ENCODE results near the gene BCL11B. TPM values are rescaled to one million over a fixed set of nuclear protein-coding genes. Genes with fewer than 3 reads are reported as not detected.

The BCL11B gene
- polyA plus RNA-seq, 3 donors, result 0.01 TPM; not detected in 2

DNA sequence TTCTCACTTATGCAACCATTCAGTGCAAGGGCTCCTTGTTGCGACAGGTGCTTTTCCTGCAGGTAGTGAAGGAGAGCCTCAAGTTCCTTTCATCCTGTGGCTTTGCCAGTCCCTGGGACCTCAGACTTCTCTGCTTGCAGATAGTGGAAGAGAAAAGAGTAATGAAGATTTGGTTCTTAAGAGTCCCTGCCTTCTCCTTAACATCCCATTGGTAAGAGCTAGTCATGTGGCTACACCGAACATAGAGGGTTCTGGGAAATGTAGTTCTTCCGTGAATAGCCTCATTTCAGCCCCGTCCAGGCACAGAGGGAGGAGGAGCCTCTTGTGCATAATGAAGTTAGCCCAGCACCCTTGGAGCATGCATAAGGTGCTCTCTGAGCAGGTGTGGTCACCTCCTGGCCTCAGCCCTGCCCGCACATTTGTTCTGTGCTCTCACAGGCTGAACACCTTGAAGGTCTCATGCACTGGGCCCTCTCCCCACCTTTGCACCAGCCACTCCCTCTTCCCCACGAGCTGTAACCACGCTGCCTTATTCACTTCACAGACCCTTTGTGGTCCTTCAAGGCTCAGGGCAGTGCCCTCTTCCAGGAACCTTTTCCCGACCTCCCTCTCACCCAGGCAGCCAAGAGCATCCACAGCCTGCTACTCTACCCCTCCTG is 134.0 kb downstream of the BCL11B start:
- no peak overlapping the region for H3K4me3 Mint-ChIP-seq
- H3K9ac ChIP-seq (ENCODE audit: insufficient read depth, low read length, poor library complexity, severe bottlenecking), result no peak overlapping the region

DNA sequence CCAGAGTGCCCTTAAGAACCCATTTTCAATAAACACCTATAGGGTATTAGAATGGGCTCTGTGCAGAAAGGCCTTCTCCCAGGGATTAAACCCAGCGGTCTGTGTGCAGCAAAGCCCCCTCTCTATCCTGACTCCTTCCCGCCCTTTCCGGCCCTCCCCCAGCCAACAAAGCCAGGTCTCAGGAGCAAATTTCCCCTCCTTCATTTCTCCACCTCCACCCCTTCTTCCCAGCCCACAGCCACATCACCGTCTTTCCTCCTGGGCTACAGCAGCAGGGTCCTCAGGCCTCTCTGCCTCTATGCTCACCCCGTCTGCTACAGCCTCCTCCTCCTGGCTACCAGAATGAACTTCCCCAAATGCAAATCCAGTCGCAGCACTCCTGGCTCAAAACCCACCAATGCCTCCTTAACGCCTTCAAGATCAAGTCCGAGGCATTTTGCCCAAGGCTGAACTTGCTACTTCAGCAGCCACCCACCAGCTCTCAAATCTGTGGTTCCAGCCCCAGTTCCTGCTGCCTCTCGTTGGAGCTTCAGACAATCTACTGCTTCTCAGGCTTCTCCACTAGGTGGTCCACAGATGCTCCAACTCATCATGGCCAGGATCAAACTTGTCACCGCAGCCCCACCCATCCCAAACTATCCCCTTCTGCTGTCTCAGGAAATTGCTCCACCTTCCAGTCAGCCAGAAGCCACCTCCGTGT is 134.8 kb downstream of the BCL11B start:
- no peaks in the 10 kb centered on the region for H3K79me2 ChIP-seq (ENCODE audit: insufficient read depth, low read length)
- Mint-ChIP-seq H3K9me3 (peaks cover 0 to 8% (median 0%) of the 10 kb centered on the region in 7 donors), H3K4me1 (peaks cover 7% of the 10 kb centered on the region), H3K27me3 (ENCODE audit: low read depth in 3 of 3) (peaks cover 2 to 15% (median 8%) of the 10 kb centered on the region in 3 donors), H3K4me3 (no peak overlapping the region), H3K27ac (peak overlapping the region in 1 of 7 donors; percentile 64), H3K36me3 (no peaks in the 10 kb centered on the region)
- DNase-seq, result no peak
- H3K36me3 ChIP-seq (replicated peaks in 1 of 2; ENCODE audit: control insufficient read depth in 1 of 2, insufficient read depth in 2 of 2, low read length in 2 of 2), result no peaks in the 10 kb centered on the region
- H3K9ac ChIP-seq (ENCODE audit: insufficient read depth, low read length, poor library complexity, severe bottlenecking), result no peak overlapping the region
- intact Hi-C loops (cut with micrococcal nuclease), result no loop called here
- no peaks in the 10 kb centered on the region for H3K9me3 ChIP-seq (replicated peaks in 1 of 2; ENCODE audit: control insufficient read depth in 1 of 2, insufficient read depth in 1 of 2, low read length in 2 of 2)
- no peaks in the 10 kb centered on the region for H3K27me3 ChIP-seq (ENCODE audit: control insufficient read depth in 2 of 2, insufficient read depth in 2 of 2, low read length in 2 of 2)
- no peaks in the 10 kb centered on the region for H3K4me1 ChIP-seq (ENCODE audit: control insufficient read depth in 1 of 2, insufficient read depth in 2 of 2, low read length in 2 of 2)
- no peak overlapping the region for H3K4me3 ChIP-seq (replicated peaks in 1 of 3; ENCODE audit: low read depth in 2 of 3, low read length in 3 of 3)
- WGBS (ENCODE audit: insufficient coverage), result 70% methylated on average over 10 of the region's 11 CpGs
- H3K4me2 ChIP-seq (replicated peaks; ENCODE audit: extremely low read depth, low read length, poor library complexity, severe bottlenecking), result no peak overlapping the region
- H3K27ac ChIP-seq (ENCODE audit: low read depth in 1 of 2, low read length in 2 of 2), result no peak overlapping the region
- TF ChIP-seq, protein P1, sequence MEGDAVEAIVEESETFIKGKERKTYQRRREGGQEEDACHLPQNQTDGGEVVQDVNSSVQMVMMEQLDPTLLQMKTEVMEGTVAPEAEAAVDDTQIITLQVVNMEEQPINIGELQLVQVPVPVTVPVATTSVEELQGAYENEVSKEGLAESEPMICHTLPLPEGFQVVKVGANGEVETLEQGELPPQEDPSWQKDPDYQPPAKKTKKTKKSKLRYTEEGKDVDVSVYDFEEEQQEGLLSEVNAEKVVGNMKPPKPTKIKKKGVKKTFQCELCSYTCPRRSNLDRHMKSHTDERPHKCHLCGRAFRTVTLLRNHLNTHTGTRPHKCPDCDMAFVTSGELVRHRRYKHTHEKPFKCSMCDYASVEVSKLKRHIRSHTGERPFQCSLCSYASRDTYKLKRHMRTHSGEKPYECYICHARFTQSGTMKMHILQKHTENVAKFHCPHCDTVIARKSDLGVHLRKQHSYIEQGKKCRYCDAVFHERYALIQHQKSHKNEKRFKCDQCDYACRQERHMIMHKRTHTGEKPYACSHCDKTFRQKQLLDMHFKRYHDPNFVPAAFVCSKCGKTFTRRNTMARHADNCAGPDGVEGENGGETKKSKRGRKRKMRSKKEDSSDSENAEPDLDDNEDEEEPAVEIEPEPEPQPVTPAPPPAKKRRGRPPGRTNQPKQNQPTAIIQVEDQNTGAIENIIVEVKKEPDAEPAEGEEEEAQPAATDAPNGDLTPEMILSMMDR (IDR thresholded peaks at IDR 0.05), result no peak
- H4K20me1 ChIP-seq (ENCODE audit: insufficient read depth, low read length), result no peaks in the 10 kb centered on the region
- H2AFZ ChIP-seq (ENCODE audit: insufficient read depth, low read depth, low read length, poor library complexity, severe bottlenecking), result no peak overlapping the region

More for the DNA sequence above, 134.0 kb downstream of the BCL11B start:
- no peaks in the 10 kb centered on the region for H3K9me3 ChIP-seq (replicated peaks in 1 of 2; ENCODE audit: control insufficient read depth in 1 of 2, insufficient read depth in 1 of 2, low read length in 2 of 2)
- no peak overlapping the region for H3K27ac Mint-ChIP-seq
- no peak overlapping the region for H3K4me2 ChIP-seq (replicated peaks; ENCODE audit: extremely low read depth, low read length, poor library complexity, severe bottlenecking)
- peaks cover 0 to 8% (median 0%) of the 10 kb centered on the region in 7 donors for H3K9me3 Mint-ChIP-seq
- no peak overlapping the region for H3K27ac ChIP-seq (ENCODE audit: low read depth in 1 of 2, low read length in 2 of 2)
- intact Hi-C loops (cut with micrococcal nuclease), result no loop called here
- H3K27me3 Mint-ChIP-seq (ENCODE audit: low read depth in 3 of 3), result peaks cover 2 to 15% (median 7%) of the 10 kb centered on the region in 3 donors
- TF ChIP-seq, protein P1 (IDR thresholded peaks at IDR 0.05), result no peak
- peaks cover 7% of the 10 kb centered on the region for H3K4me1 Mint-ChIP-seq
- H4K20me1 ChIP-seq (ENCODE audit: insufficient read depth, low read length), result no peaks in the 10 kb centered on the region
- no peaks in the 10 kb centered on the region for H3K79me2 ChIP-seq (ENCODE audit: insufficient read depth, low read length)
- 75% methylated on average over 6 of the region's 8 CpGs for WGBS (ENCODE audit: insufficient coverage)
- no peaks in the 10 kb centered on the region for H3K27me3 ChIP-seq (ENCODE audit: control insufficient read depth in 2 of 2, insufficient read depth in 2 of 2, low read length in 2 of 2)
- H3K4me1 ChIP-seq (ENCODE audit: control insufficient read depth in 1 of 2, insufficient read depth in 2 of 2, low read length in 2 of 2), result no peaks in the 10 kb centered on the region
- no peaks in the 10 kb centered on the region for H3K36me3 ChIP-seq (replicated peaks in 1 of 2; ENCODE audit: control insufficient read depth in 1 of 2, insufficient read depth in 2 of 2, low read length in 2 of 2)
- no peaks in the 10 kb centered on the region for H3K36me3 Mint-ChIP-seq
- DNase-seq, result no peak
- H2AFZ ChIP-seq (ENCODE audit: insufficient read depth, low read depth, low read length, poor library complexity, severe bottlenecking), result no peak overlapping the region
- no peak overlapping the region for H3K4me3 ChIP-seq (replicated peaks in 1 of 3; ENCODE audit: low read depth in 2 of 3, low read length in 3 of 3)
